GM21360 (cell line): ENCODE results near the gene RCVRN.

Experiments used
- ATAC-seq: cut with Tn5 transposase; IDR thresholded peaks from one replicate; pipeline ENCODE4 v1.9.1; 2021; ENCODE audit warnings: mild to moderate bottlenecking, moderate library complexity; ENCODE audit not compliant: unreplicated experiment

Gene RCVRN

GRCh38 chr17:9899280-9900043, 5.6 kb downstream of the RCVRN start:
- no peak for ATAC-seq

DNA sequence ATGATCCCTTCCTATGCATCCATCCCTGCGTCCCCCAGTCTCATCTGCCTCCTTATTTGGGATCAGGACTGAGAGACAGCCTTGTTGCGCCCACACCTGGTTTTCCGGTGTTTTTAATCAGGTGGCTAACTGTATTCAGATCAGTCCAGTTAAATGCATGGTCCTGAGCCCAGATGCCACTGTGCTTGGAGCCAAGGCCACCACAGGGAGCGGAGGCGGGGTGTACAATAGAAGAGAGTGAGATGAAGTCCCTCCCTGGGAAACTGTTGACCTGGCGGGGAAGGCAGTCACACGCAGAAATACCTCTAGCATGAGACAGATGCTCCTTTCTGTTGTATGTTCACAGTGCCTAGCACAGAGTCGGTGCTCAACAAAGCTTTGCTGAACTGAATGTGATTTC, 6.3 kb downstream of the RCVRN start:
- ATAC-seq, result no peak

DNA sequence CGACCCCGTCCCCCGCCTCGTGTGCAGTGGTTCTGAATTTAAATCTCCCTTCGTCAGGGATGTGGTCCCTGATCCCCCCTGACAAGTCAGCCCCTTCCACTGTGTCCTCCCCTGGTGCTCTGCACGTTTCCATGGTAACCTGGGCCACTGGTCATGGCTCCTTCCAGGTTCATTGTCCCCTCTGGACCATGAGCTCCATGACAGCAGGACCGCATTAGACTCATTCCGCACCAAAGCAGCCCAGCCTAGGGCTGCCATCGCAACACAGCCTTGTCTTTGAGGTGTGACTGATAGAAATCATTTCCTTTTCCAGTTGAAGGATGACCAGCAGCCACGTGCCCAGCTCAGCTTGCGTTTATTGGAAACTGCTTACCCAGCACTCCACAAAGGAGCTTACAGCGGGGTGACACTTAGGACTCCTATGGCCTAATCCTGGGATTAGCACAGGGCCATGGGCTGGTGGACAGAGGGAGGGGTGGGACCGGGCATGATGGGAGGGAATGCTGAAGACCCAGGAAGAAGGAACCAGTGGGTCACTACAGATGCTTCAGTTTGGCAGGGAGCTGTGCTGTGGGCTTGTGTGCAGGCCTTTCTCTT, 7.6 kb downstream of the RCVRN start:
- ATAC-seq, result no peak

DNA sequence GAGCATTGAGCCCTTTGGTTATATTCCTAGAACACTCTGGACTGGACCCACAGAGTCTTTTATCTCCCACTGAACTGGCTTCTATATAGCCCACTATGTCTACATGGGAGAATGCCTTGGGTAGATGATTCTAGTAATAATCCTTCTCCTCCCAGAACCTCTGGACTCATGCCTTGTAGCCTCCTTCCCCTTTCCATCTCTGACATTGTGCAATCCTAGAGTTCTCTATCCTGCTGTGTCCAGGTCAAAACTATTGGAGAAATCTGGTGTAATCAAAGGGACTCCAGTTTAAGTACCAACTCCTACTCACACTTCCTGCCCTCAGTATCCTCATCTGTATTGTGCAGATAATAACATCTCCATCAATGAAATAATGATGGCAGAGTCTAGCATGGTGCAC, 9.1 kb downstream of the RCVRN start:
- no peak for ATAC-seq

DNA sequence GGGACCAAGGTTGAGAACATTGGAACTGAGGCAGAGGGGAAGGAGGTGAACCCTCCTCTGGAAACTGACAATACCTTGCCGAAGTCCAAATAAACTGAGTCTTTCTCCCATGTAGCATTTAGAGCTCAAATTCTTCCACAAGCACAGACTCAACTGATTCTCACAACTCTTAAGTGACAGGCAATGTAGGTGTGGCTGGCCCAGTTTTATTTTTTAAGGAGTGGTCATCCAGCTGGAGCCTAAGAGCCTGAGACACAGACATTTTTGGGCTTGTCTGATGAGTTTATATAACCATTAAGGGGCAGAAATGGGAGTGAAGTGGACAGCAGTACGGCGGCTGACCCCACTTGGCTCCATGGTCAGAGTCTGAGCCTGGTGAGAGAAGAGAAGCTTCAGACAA, 10.8 kb downstream of the RCVRN start:
- ATAC-seq, result no peak

GRCh38 chr17:9893411-9894012, 11.6 kb downstream of the RCVRN start:
- ATAC-seq, result no peak

GRCh38 chr17:9890124-9890523, 14.9 kb downstream of the RCVRN start:
- peak; percentile 68 for ATAC-seq

GRCh38 chr17:9887508-9887907, 17.6 kb downstream of the RCVRN start:
- no peak for ATAC-seq

DNA sequence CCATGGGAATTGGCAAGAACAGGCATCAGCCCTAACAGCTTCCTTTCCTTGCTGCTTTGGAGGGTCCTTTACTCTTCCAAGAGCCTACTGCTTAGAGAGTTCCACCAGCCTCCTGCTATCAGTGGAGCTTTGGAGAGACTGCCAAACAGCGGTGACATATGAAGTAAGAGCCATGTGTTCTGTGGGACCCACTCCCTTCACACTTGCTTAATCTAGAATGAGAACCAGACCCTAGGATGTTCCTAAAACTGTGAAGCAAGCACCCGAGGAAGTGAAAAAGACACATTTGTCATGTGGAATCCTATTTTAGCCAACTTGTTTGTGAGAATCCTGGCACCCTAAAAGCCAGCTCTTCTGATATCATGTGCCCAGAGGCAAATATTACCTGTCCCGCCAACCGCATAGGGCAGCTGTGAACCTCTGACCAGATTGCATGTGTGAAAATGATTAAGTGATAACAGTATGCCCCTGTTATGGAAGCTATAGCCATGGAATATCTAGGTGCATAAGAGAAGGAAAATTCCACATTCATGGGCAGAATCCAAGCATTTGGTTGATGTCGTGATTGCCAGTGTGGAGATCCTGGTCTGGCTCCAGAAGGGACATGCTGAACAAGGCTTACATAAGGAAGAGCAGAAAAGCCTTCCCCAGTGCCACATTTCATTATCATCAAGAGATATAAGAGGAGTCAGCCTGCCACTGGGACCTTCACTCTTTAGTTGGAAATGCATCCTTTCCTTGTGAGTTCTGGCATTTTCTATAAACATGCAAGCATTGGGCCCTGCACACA, 18.7 kb downstream of the RCVRN start:
- ATAC-seq, result no peak

DNA sequence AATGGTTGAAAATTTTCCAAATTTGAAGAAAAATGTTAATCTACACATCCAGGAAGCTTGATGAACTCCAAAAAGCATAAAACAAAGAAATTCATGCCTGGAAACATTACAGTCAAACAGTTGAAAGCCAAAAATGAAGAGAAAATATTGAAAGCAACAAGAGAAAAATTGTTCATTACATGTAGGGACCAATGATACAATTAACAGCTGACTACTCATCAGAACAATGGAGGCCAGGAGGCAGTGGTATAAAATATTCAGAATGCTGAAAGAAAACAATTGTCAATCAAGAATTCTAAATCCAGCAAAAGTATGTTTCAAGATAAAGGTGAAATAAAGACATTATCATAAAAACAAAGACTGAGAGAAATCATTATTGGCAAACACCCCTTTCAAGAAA, 21.6 kb downstream of the RCVRN start:
- no peak for ATAC-seq

GRCh38 chr17:9880582-9880999, 24.5 kb downstream of the RCVRN start:
- no peak for ATAC-seq

DNA sequence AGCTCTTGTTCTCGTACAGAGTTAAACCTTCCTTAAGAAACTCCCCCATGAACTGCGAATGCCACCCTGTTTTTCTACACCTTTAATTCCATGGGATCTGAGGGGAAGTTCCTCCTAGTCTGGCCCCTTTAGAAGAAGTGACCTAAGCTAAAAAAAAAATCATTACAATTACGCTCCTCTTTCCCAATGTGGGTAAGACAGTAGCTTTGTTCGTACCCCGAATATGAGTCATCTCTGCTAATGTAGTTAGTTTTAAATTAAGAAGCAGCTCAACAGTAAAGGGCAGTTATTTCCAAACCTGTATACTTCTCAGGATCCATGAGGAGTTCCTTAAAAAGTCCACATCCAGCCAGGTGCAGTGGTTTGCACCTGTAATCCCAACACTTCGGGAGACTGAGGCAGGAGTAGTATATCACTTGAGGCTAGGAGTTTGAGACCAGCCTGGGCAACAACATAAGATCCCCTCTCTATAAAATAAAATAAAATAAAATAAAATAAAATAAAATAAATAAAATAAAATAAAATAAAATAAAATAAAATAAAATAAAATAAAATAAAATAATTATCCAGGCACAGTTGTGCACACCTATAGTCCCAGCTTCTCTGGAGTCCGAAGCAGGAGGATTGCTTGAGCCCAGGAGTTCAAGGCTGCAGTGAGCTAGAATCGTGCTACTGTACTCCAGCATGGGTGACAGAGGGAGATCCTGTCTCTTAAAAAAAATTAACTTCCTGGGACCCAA, 26.1 kb downstream of the RCVRN start:
- ATAC-seq, result no peak

DNA sequence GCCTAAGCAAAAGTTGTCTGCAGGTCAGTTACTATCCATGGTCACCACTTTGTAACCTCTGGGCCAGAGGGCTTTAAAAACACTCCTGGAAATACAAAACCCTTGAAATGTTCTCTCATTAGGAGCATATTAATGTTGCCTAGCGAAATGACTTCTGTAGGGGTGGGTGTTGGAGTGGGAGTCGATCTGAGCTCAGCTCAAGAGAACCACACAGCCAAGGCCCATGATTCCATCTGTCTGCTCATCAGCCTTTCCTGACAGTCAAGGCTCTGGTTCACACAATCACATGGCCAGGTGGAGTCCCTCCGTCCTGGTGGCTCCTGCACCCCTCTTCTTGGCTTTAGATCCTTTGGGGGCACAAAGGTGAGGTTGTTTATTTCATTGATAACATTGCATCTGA, 26.7 kb downstream of the RCVRN start:
- ATAC-seq, result no peak

GRCh38 chr17:9875441-9875840, 29.6 kb downstream of the RCVRN start:
- ATAC-seq, result no peak

DNA sequence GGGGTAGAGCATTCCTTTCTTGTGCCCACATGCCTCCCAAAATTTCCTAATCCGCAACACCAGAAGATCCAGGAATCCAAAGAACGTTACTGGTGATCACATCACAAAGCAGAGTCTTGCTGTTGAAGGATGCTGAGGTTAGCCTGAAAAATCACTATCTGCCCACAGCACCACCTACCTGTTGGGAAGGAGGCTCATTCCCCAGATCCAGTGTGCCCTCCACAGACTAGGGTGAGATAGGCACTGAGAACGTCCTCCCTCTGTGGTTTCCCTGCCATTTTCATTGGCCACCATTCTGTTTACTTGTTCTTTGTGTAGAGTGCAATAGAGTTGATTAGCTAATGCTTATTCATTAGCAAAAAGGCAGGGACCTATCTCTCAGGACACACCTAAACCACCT, 30.3 kb downstream of the RCVRN start:
- ATAC-seq, result no peak

DNA sequence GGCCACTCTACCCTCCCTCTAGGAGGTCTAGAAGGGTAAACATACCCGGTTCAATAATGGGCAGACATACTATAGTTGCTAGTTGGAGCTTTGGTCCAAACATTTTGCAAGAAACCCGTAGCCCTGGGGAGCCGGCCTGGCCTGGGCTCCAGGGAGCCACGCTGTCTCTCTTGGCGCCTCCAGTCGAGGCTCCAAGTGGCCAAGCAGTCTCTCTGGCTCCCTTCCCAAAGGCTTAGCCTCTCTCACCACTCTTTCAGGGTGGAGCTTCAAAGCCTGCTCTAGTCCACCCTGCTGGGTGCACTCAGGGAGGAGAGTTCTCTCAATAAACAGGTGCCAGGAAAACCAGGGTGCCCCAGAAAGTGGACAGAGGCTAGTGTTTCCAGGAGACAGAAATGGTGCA, 32.2 kb downstream of the RCVRN start:
- ATAC-seq, result no peak

- no peak for ATAC-seq
Measured at GRCh38 chr17:9868552-9868951, 36.5 kb downstream of the RCVRN start.

- ATAC-seq, result no peak
Measured at GRCh38 chr17:9865586-9865985, 39.5 kb downstream of the RCVRN start.

DNA sequence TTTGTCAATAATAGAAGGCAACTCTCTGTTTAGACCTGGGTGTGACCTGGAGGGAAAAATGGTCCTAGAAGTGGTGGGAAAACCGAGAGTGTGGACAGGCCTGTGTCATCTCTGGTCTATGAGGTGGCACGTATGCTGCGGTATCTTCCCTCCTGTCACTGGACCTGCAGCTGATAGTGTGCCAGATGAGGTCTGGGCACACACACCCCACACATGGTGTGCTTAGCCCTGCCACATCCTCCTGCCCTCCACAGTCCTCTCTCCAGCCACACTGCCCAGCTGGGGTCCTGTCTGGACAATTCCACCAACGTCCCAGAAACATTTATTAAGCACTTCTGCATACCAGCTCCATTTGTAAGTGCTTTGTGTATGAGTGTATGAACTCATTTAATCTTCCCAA, 42.1 kb downstream of the RCVRN start:
- no peak for ATAC-seq

DNA sequence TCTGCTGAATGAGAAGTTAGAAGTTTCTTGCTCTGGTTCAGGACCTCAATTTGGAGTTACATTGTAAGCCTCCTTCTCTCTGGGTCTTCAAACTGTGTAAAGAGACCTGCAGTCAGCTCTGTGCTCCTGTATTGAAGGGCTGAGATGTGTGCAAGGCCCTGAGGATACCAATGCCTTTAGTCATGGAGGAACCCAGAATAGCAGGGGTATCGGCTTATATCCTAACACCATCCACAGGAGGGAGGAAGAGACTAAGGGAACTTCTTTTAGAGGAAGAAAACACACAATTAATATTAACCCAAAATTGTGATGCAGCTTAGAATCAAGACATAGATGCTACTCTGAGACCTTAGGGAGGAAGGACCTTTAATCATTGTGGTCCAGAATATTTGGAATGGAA, 42.9 kb downstream of the RCVRN start:
- ATAC-seq, result no peak

DNA sequence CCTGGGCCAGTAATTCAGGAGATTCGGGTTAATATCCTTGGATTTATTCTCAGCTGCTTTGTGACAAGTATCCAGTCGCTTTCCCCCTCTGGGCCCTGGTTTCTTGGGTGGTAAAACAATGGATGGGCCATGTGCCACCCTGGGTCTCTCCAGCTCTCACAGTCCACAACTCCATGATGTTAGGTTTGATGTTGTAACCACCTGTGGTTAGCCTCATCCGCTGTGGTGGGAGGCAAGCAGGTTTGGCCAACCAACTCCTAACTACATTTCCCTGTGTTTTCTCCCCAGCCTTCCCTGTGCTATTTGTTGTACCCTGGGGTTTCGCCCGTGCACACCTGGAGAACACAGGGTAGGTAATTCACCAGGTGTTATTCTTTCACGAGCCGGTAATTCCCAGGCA, 44.2 kb downstream of the RCVRN start:
- ATAC-seq, result no peak
